Activated B cell treated with CpG ODN at 0.5 μM for 24 hours (primary cell): ENCODE results near the gene EVI2B. TPM values are rescaled to one million over a fixed set of nuclear protein-coding genes. Genes with fewer than 3 reads are reported as not detected.

Source experiments
- ATAC-seq: fragments of 200-7000 bp; cut with Tn5 transposase; one replicate; pipeline ENCODE4 v1.10.0; 2021; ENCODE audit warnings: low read depth, mild to moderate bottlenecking, moderate library complexity
- CTCF ChIA-PET: fragments of 350-600 bp; sonication (Branson Sonifier 250); formaldehyde crosslinking; loops from one replicate; lab custom pipeline; 2021; ENCODE audit warnings: antibody characterized with exemption; lab: Charles Lee
- POLR2A ChIA-PET: fragments of 350-600 bp; sonication (Branson Sonifier 250); formaldehyde crosslinking; loops from one replicate; lab custom pipeline; 2021; ENCODE audit warnings: antibody characterized with exemption; lab: Charles Lee
- DNase-seq: peaks from one replicate; pipeline ENCODE4 v3.0.0; 2022
- H3K27ac Mint-ChIP-seq: one replicate; pipeline ENCODE4 v1.8.0; 2020; ENCODE audit warnings: mixed read lengths
- H3K27me3 Mint-ChIP-seq: one replicate; pipeline ENCODE4 v1.8.0; 2021; ENCODE audit warnings: mixed read lengths
- H3K36me3 Mint-ChIP-seq: one replicate; pipeline ENCODE4 v1.8.0; 2021; ENCODE audit warnings: low read depth, mixed read lengths
- H3K4me1 Mint-ChIP-seq: one replicate; pipeline ENCODE4 v1.8.0; 2021; ENCODE audit warnings: mixed read lengths
- H3K4me3 Mint-ChIP-seq: one replicate; pipeline ENCODE4 v1.8.0; 2020; ENCODE audit warnings: mild to moderate bottlenecking, mixed read lengths
- H3K9me3 Mint-ChIP-seq: one replicate; pipeline ENCODE4 v1.8.0; 2020; ENCODE audit warnings: mixed read lengths
- intact Hi-C: fragments of 100-400 bp; cut with micrococcal nuclease; formaldehyde crosslinking; loops from one replicate; pipeline ENCODE4 v1.15.1; 2024
- total RNA-seq: library from RNA; stranded (reverse); gene quantifications from 2 replicates; pipeline ENCODE4 v1.2.3, GENCODE V29; 2022
- TF ChIP-seq, protein P1 (sequence below): fragments of 200-600 bp; IDR thresholded peaks from one replicate; pipeline ENCODE4 v1.8.0; 2022; ENCODE audit warnings: antibody characterized with exemption, mild to moderate bottlenecking

Gene EVI2B
- total RNA-seq, 1 donor from 2014 or later = 111 TPM

DNA sequence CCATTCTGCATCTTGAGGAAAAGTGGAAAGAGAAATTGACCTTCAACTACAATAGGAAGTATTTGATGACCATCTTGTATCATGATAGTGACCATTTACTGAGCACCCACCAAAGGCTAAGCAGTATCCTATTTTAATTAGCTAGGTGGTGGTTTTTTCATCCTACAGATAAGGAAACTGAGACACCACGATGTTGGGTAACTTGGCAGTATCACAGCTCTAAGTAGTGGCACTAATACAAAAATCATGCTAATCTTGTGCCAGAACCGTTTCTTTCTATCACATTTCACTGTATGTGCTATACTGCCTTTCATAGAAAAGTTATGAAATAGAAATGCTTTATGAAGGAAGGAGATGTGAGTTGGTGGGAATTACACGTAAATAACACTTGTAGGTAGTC is 2.3 kb downstream of the EVI2B start:
- Mint-ChIP-seq H3K4me3 (peak overlapping the region; percentile 90), H3K9me3 (peaks cover 3% of the 10 kb centered on the region), H3K27ac (peak overlapping the region; percentile 88), H3K36me3 (peaks cover 53% of the 10 kb centered on the region), H3K4me1 (peaks cover 69% of the 10 kb centered on the region), H3K27me3 (no peaks in the 10 kb centered on the region)
- ChIA-PET POLR2A (interaction anchor here (0.6 to 11.6 kb wide), 9 partner anchors 7 to 534 kb away, joined by 3 to 247 read pairs (median 4); partner anchors contain the start of gene EVI2A), CTCF (interaction anchor here (0.9 to 2.7 kb wide), 2 partner anchors 61 to 96 kb away, joined by 3 to 12 read pairs; no protein-coding TSS in a partner anchor)
- TF ChIP-seq, protein P1, sequence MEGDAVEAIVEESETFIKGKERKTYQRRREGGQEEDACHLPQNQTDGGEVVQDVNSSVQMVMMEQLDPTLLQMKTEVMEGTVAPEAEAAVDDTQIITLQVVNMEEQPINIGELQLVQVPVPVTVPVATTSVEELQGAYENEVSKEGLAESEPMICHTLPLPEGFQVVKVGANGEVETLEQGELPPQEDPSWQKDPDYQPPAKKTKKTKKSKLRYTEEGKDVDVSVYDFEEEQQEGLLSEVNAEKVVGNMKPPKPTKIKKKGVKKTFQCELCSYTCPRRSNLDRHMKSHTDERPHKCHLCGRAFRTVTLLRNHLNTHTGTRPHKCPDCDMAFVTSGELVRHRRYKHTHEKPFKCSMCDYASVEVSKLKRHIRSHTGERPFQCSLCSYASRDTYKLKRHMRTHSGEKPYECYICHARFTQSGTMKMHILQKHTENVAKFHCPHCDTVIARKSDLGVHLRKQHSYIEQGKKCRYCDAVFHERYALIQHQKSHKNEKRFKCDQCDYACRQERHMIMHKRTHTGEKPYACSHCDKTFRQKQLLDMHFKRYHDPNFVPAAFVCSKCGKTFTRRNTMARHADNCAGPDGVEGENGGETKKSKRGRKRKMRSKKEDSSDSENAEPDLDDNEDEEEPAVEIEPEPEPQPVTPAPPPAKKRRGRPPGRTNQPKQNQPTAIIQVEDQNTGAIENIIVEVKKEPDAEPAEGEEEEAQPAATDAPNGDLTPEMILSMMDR = no peak
- DNase-seq = no peak
- ATAC-seq = no peak
- intact Hi-C loops = loop anchor here (5.0 kb wide), 2 partner anchors 226 to 1744 kb away; partner anchors contain the start of genes ABHD15 and TP53I13

DNA sequence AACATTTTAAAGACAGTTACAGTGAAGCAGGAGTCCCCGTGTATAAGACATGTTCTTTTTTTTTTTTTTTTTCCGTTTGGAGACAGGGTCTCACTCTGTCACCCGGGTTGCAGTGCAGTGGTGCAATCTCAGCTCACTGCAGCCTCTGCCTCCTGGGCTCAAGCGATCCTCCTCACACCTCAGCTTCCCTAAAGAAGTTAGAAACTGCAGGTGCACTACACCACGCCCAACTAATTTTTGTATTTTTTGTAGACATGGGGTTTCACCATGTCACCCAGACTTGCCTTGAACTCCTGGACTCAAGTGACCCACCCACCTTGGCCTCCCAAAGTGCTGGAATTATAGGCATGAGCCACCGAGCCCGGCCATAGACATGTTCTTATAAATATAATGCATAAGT is 3.0 kb downstream of the EVI2B start:
- ChIA-PET CTCF (no interaction called here), POLR2A (interaction anchor here (0.6 to 11.6 kb wide), 10 partner anchors 8 to 523 kb away, joined by 3 to 247 read pairs (median 4); partner anchors contain the start of genes CRLF3 and EVI2A)
- peak overlapping the region; percentile 90 for H3K4me3 Mint-ChIP-seq
- DNase-seq = no peak
- peaks cover 69% of the 10 kb centered on the region for H3K4me1 Mint-ChIP-seq
- peaks cover 3% of the 10 kb centered on the region for H3K9me3 Mint-ChIP-seq
- TF ChIP-seq, protein P1 = no peak
- ATAC-seq = peak; percentile 15
- intact Hi-C loops = loop anchor here (5.0 kb wide), 2 partner anchors 226 to 1744 kb away; partner anchors contain the start of genes ABHD15 and TP53I13
- no peaks in the 10 kb centered on the region for H3K27me3 Mint-ChIP-seq
- peaks cover 55% of the 10 kb centered on the region for H3K36me3 Mint-ChIP-seq
- peak overlapping the region; percentile 88 for H3K27ac Mint-ChIP-seq

DNA sequence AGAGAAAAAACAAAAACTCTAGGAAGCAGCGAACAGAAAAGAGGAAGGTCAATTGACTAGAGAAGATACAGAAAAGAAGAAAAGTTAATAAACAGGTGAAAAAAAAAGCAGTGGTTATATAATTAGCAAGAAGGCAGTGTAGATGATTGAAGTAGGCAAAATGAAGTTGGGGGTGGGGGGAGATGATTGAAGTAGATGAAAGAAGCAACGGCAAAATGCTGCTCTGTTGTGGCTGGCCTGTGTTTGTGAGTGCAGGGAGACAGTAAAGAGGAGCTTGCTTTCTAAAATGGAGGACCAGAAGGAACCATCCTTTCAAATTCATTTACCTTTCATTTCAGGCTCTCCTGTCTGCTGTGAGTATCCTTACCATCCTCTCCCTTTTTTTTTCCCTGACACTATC is 3.6 kb downstream of the EVI2B start:
- DNase-seq = no peak
- H3K9me3 Mint-ChIP-seq = peaks cover 3% of the 10 kb centered on the region
- ATAC-seq = peak; percentile 5

DNA sequence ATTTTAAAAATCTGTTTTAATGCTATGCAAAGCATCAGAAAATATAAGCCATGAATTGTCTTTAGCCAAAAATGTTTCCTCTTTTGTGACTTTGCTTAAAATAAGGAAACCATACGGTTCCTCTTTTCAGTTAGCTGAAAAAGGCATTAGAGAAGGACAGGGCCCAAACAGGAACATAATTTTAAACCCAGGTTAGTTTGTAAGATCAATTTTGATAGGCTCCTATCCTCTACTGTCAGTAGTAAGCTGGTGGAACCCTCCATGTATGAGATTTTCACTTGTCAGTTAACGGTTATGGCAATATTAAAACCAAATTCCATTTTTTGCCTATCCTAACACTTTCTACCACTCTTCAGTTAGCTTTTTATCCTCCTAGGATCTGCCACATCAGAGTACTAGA is 4.3 kb downstream of the EVI2B start:
- Mint-ChIP-seq H3K4me1 (peaks cover 71% of the 10 kb centered on the region), H3K9me3 (peaks cover under 1% of the 10 kb centered on the region), H3K27me3 (no peaks in the 10 kb centered on the region), H3K36me3 (peaks cover 69% of the 10 kb centered on the region), H3K27ac (peak overlapping the region; percentile 88), H3K4me3 (peak overlapping the region; percentile 78)
- no peak for DNase-seq
- CTCF ChIA-PET = interaction anchor here (0.7 to 1.0 kb wide), 2 partner anchors 8 to 201 kb away, joined by 3 read pairs; no protein-coding TSS in a partner anchor
- TF ChIP-seq, protein P1 = no peak
- intact Hi-C loops = loop anchor here (1.0 to 5.0 kb wide), 5 partner anchors 10 to 337 kb away; partner anchors contain the start of gene RNF135
- POLR2A ChIA-PET = interaction anchor here (0.8 to 11.6 kb wide), 7 partner anchors 9 to 485 kb away, joined by 3 to 247 read pairs (median 7); partner anchors contain the start of genes CRLF3 and EVI2A
- ATAC-seq = peak; percentile 70

More for the DNA sequence above, 3.6 kb downstream of the EVI2B start:
- TF ChIP-seq, protein P1 = no peak
- ChIA-PET POLR2A (interaction anchor here (0.6 to 11.6 kb wide), 10 partner anchors 9 to 522 kb away, joined by 3 to 247 read pairs (median 4); partner anchors contain the start of genes CRLF3 and EVI2A), CTCF (interaction anchor here (0.7 to 1.0 kb wide), 2 partner anchors 7 to 200 kb away, joined by 3 read pairs; no protein-coding TSS in a partner anchor)
- intact Hi-C loops = loop anchor here (5.0 kb wide), 2 partner anchors 227 to 1743 kb away; partner anchors contain the start of genes ABHD15 and TP53I13
- peak overlapping the region; percentile 88 for H3K27ac Mint-ChIP-seq
- peaks cover 70% of the 10 kb centered on the region for H3K4me1 Mint-ChIP-seq
- H3K36me3 Mint-ChIP-seq = peaks cover 62% of the 10 kb centered on the region
- peak overlapping the region; percentile 78 for H3K4me3 Mint-ChIP-seq
- no peaks in the 10 kb centered on the region for H3K27me3 Mint-ChIP-seq
